HG02884 (cell line): ENCODE measurements around the gene PLEKHA5.
"Not testable (repeated sequence)": the region's sequence is repeated elsewhere in the genome, so short reads cannot be mapped to it uniquely, and the experiment has no call there.

Source experiments
- ATAC-seq: cut with Tn5 transposase; IDR thresholded peaks from one replicate; pipeline ENCODE4 v1.9.1; 2021; ENCODE audit warnings: mild to moderate bottlenecking, moderate library complexity; ENCODE audit not compliant: unreplicated experiment

The PLEKHA5 gene

GRCh38 chr12:19227190-19227879 lies 97.8 kb downstream of the PLEKHA5 start:
- ATAC-seq, result no peak

- ATAC-seq, result no peak
Observed at GRCh38 chr12:19227880-19228210, 98.3 kb downstream of the PLEKHA5 start.

- not testable (repeated sequence) for ATAC-seq
Observed at GRCh38 chr12:19229021-19229420, 99.5 kb downstream of the PLEKHA5 start.

GRCh38 chr12:19230299-19230866 lies 100.8 kb downstream of the PLEKHA5 start:
- ATAC-seq, result no peak

- no peak for ATAC-seq
Observed at GRCh38 chr12:19230896-19231295, 101.4 kb downstream of the PLEKHA5 start.

GRCh38 chr12:19234171-19234704 lies 104.7 kb downstream of the PLEKHA5 start:
- no peak for ATAC-seq

- no peak for ATAC-seq
Observed at GRCh38 chr12:19234981-19235871, 105.7 kb downstream of the PLEKHA5 start.

GRCh38 chr12:19236656-19237055 lies 107.1 kb downstream of the PLEKHA5 start:
- no peak for ATAC-seq

GRCh38 chr12:19238540-19238939 lies 109.0 kb downstream of the PLEKHA5 start:
- no peak for ATAC-seq

GRCh38 chr12:19239102-19239501 lies 109.6 kb downstream of the PLEKHA5 start:
- no peak for ATAC-seq

GRCh38 chr12:19239616-19240234 lies 110.2 kb downstream of the PLEKHA5 start:
- ATAC-seq, result no peak

GRCh38 chr12:19242581-19242980 lies 113.0 kb downstream of the PLEKHA5 start:
- no peak for ATAC-seq

GRCh38 chr12:19243551-19243950 lies 114.0 kb downstream of the PLEKHA5 start:
- ATAC-seq, result no peak

GRCh38 chr12:19244312-19244711 lies 114.8 kb downstream of the PLEKHA5 start:
- ATAC-seq, result no peak

GRCh38 chr12:19245106-19245505 lies 115.6 kb downstream of the PLEKHA5 start:
- ATAC-seq, result no peak

- ATAC-seq, result no peak
Observed at GRCh38 chr12:19245666-19246065, 116.1 kb downstream of the PLEKHA5 start.

GRCh38 chr12:19246933-19247332 lies 117.4 kb downstream of the PLEKHA5 start:
- no peak for ATAC-seq

GRCh38 chr12:19248929-19249602 lies 119.5 kb downstream of the PLEKHA5 start:
- ATAC-seq, result no peak

GRCh38 chr12:19251481-19252132 lies 122.1 kb downstream of the PLEKHA5 start:
- no peak for ATAC-seq

- no peak for ATAC-seq
Observed at GRCh38 chr12:19260135-19260534, 130.6 kb downstream of the PLEKHA5 start.
